ENCODE results near the gene CBX8. TPM values are rescaled to one million over a fixed set of nuclear protein-coding genes. Genes with fewer than 3 reads are reported as not detected.

CBX8 gene
- total and polyA plus RNA-seq, 2 of the 13 experiments (the other 11 are each of a cell fraction or from before 2014, with no cell fraction given): 0.34 to 12.6 TPM

DNA sequence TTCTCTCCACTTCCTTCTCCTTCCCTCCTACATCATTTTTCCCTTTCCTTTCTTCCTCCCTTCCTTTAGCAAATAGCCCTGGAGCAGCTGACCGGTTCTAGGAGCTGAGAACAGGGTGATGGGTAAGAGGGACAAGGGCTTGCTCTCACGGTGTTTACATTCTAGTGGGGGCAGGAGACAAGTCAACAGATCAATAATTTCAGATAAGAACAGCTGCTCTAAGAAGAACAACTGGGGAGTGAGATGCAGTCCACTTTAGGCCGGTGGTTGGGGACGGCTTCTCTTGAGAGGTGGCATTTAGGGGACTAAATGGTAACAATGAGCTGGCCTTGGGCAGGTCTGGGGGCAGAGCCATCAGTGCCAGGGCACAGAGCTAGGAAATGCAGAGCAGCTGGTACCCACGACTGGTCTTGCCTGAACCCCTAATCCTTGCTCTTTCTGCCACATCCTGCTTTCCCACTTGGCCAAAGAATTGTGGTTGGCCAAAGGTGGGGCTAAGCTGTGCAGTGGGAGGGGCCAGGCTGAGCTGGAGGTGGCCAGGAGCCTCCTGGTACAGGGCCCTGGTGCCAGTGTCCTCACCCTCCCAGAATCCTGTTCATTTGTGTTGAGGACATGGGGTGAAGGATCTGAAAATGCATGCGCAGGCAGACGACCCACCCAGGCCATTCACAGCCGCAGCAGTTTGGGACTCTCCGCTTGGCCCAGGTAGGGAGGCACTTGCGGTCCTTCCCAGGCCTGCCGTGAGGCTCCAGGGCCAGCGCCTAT lies 24.6 kb upstream of the CBX8 start (continued):
- TF ChIP-seq, protein P1, sequence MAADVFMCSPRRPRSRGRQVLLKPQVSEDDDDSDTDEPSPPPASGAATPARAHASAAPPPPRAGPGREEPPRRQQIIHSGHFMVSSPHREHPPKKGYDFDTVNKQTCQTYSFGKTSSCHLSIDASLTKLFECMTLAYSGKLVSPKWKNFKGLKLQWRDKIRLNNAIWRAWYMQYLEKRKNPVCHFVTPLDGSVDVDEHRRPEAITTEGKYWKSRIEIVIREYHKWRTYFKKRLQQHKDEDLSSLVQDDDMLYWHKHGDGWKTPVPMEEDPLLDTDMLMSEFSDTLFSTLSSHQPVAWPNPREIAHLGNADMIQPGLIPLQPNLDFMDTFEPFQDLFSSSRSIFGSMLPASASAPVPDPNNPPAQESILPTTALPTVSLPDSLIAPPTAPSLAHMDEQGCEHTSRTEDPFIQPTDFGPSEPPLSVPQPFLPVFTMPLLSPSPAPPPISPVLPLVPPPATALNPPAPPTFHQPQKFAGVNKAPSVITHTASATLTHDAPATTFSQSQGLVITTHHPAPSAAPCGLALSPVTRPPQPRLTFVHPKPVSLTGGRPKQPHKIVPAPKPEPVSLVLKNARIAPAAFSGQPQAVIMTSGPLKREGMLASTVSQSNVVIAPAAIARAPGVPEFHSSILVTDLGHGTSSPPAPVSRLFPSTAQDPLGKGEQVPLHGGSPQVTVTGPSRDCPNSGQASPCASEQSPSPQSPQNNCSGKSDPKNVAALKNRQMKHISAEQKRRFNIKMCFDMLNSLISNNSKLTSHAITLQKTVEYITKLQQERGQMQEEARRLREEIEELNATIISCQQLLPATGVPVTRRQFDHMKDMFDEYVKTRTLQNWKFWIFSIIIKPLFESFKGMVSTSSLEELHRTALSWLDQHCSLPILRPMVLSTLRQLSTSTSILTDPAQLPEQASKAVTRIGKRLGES (CRISPR knock-in tag; IDR thresholded peaks at IDR 0.05; ENCODE audit: borderline replicate concordance): no peak
- TF ChIP-seq ZNF180 (CRISPR knock-in tag; IDR thresholded peaks at IDR 0.05; ENCODE audit: borderline replicate concordance, low read depth) (no peak), ZNF232 (CRISPR knock-in tag; IDR thresholded peaks at IDR 0.05; ENCODE audit: borderline replicate concordance) (peak; percentile 28; the same call in 1 of the 2 replicates), ZNF124 (CRISPR knock-in tag; IDR thresholded peaks at IDR 0.05) (peak; percentile 93), ZKSCAN5 (CRISPR knock-in tag; IDR thresholded peaks at IDR 0.05) (no peak), ATM (IDR thresholded peaks at IDR 0.05; ENCODE audit: borderline replicate concordance) (no peak)
- TF ChIP-seq, protein P2, sequence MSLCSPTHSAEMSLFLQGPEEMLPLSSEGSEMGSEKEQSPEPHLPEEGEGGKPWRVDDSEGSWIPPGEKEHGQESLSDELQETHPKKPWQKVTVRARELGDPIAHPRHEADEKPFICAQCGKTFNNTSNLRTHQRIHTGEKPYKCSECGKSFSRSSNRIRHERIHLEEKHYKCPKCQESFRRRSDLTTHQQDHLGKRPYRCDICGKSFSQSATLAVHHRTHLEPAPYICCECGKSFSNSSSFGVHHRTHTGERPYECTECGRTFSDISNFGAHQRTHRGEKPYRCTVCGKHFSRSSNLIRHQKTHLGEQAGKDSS (CRISPR knock-in tag; IDR thresholded peaks at IDR 0.05; ENCODE audit: borderline replicate concordance, low read depth): peak; percentile 32; the same call in 1 of the 2 replicates
- TF ChIP-seq, protein P3, sequence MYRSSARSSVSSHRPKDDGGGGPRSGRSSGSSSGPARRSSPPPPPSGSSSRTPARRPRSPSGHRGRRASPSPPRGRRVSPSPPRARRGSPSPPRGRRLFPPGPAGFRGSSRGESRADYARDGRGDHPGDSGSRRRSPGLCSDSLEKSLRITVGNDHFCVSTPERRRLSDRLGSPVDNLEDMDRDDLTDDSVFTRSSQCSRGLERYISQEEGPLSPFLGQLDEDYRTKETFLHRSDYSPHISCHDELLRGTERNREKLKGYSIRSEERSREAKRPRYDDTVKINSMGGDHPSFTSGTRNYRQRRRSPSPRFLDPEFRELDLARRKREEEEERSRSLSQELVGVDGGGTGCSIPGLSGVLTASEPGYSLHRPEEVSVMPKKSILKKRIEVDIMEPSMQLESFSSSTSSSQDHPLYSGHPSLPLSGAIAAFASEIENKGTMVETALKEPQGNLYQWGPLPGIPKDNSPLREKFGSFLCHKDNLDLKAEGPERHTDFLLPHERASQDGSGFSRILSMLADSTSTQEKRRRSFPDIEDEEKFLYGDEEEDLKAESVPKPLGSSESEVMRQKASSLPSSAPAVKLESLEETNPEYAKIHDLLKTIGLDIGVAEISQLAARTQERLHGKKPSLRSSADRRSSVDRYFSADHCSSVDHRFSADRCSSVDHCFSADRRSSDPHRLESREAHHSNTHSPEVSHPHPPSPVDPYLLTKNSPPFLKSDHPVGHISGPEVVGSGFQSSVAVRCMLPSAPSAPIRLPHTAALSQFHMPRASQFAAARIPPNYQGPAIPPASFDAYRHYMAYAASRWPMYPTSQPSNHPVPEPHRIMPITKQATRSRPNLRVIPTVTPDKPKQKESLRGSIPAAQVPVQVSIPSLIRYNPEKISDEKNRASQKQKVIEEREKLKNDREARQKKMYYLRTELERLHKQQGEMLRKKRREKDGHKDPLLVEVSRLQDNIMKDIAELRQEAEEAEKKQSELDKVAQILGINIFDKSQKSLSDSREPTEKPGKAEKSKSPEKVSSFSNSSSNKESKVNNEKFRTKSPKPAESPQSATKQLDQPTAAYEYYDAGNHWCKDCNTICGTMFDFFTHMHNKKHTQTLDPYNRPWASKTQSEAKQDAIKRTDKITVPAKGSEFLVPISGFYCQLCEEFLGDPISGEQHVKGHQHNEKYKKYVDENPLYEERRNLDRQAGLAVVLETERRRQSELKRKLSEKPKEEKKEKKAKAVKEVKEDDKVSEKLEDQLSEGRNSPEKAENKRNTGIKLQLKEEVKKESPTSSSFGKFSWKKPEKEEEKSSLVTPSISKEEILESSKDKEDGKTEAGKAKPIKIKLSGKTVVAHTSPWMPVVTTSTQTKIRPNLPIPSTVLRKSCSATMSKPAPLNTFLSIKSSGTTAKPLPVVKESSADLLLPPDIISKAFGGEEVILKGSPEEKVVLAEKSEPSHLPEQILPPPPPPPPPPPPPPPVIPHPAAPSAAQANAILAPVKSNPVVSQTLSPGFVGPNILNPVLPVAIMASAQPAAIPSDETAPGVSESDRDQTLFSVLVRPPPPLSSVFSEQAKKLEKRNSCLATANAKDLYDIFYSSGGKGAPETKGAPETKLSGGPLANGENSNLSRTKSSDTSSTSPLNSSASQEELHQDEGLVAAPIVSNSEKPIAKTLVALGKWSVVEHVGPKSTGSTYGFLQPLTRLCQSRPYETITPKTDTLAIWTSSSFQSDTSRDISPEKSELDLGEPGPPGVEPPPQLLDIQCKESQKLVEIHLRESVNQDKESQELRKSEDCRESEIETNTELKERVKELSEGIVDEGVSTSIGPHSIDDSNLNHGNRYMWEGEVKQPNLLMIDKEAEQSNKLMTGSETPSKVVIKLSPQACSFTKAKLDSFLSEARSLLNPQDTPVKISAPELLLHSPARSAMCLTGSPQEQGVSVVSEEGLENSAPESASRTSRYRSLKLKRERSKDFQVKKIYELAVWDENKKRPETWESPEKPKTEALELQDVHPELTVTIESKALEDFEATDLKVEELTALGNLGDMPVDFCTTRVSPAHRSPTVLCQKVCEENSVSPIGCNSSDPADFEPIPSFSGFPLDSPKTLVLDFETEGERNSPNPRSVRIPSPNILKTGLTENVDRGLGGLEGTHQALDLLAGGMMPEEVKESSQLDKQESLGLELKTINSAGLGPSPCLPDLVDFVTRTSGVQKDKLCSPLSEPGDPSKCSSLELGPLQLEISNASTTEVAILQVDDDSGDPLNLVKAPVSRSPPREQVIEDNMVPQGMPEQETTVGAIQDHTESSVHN (CRISPR knock-in tag; IDR thresholded peaks at IDR 0.05): no peak
- TF ChIP-seq, protein P4, sequence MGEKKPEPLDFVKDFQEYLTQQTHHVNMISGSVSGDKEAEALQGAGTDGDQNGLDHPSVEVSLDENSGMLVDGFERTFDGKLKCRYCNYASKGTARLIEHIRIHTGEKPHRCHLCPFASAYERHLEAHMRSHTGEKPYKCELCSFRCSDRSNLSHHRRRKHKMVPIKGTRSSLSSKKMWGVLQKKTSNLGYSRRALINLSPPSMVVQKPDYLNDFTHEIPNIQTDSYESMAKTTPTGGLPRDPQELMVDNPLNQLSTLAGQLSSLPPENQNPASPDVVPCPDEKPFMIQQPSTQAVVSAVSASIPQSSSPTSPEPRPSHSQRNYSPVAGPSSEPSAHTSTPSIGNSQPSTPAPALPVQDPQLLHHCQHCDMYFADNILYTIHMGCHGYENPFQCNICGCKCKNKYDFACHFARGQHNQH (CRISPR knock-in tag; IDR thresholded peaks at IDR 0.05): peak; percentile 84; the same call in 1 of the 2 replicates

Measured in HepG2 (cell line).